Retinal pigment epithelial cell (primary cell): ENCODE measurements around the gene TMEM128.
"Not testable (repeated sequence)": the region's sequence is repeated elsewhere in the genome, so short reads cannot be mapped to it uniquely, and the experiment has no call there.

Experiments used
- DNase-seq: peaks from one replicate; pipeline ENCODE4 v3.0.0-alpha.2; 2010; ENCODE audit warnings: low read depth
- H3K4me3 ChIP-seq: 2 replicates; pipeline ENCODE4 v1.5.1; 2011; ENCODE audit warnings: mild to moderate bottlenecking, low read length, control low read depth, moderate library complexity
- TF ChIP-seq, protein P1 (sequence below): conservative IDR thresholded peaks from 2 replicates; pipeline ENCODE4 v1.5.1; 2011; ENCODE audit warnings: low read depth, low read length, control low read depth, inconsistent platforms

Gene TMEM128

DNA sequence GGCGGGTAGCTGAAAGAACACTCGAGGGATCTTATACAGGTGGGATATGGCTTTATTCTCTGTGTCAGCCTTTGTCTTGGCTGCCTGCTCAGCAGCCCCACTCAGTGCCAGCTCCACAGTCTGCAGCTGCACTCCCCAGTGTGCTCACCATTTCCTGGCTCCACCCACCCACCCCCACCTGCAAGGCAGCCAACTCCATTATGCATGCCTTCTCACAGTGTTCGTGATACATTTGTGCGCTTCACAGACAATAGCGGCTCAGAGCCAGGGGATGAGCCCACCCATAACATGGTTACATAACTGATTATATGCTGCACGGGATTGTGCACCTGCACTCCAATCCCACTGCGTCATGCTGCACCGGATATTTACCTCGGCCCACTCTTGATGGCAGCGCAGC, 8.8 kb upstream of the TMEM128 start:
- no peak for DNase-seq
- no peak overlapping the region for H3K4me3 ChIP-seq
- TF ChIP-seq, protein P1, sequence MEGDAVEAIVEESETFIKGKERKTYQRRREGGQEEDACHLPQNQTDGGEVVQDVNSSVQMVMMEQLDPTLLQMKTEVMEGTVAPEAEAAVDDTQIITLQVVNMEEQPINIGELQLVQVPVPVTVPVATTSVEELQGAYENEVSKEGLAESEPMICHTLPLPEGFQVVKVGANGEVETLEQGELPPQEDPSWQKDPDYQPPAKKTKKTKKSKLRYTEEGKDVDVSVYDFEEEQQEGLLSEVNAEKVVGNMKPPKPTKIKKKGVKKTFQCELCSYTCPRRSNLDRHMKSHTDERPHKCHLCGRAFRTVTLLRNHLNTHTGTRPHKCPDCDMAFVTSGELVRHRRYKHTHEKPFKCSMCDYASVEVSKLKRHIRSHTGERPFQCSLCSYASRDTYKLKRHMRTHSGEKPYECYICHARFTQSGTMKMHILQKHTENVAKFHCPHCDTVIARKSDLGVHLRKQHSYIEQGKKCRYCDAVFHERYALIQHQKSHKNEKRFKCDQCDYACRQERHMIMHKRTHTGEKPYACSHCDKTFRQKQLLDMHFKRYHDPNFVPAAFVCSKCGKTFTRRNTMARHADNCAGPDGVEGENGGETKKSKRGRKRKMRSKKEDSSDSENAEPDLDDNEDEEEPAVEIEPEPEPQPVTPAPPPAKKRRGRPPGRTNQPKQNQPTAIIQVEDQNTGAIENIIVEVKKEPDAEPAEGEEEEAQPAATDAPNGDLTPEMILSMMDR = no peak

DNA sequence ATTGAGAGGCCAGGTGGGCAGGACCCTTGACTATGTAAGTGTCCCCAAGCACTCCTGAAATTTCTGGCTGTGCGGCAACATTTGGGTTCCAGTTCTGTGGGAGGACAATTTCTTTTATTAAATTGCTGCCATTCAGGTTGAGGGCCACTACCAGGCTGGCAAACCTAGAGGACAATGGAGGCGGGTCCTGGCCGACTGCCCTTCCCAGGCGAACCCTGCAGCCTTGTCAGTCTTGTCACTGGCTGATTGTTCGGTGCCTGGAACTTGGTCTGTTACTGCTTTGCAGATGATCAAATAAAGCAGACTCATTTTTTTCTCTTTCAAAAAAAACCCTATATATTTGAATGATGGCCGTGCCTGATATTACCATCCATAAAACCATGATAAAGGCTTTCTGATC, 6.6 kb upstream of the TMEM128 start:
- no peak for DNase-seq
- TF ChIP-seq, protein P1 = no peak
- H3K4me3 ChIP-seq = no peak overlapping the region

DNA sequence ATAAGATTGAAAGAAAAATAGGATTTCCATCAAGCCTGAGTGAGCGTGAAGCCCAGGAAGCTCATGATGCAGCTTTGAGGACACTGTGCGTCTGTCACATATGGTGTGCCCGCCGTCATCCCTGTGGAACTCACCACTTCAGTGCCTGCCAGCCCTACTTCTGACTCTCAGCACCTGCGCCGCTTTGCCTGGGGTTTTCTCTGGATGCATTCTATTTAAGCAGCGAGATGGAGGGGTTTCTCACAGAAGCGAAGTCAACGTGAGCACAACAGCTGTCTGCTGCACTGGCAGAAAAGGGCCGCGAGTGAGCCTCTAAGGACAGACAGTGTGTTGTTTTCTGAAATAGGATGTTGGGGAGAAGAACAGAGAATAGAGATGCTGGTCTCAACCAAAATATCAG, 6.2 kb upstream of the TMEM128 start:
- no peak for DNase-seq
- no peak overlapping the region for H3K4me3 ChIP-seq
- TF ChIP-seq, protein P1 = no peak

DNA sequence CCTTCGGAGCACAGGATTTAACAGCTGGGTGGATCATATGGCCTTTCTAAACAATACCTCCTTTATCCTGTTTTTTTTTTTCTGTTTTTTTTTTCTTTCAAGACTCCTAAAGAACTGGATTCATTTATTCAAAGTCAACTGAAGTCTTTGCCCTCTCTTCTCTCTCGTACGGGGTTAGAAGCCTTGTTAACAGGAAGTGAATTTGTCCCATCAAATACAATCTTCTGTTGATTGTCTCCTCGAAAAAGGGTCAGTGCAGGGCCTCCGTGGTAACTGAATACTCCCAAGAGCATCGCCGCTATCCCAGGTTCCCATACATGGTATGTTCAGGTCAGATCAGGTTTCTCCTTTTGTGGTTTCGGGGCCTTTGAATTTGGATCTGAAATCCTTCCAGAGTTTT, 1.8 kb upstream of the TMEM128 start:
- TF ChIP-seq, protein P1 = no peak
- no peak for DNase-seq
- no peak overlapping the region for H3K4me3 ChIP-seq

DNA sequence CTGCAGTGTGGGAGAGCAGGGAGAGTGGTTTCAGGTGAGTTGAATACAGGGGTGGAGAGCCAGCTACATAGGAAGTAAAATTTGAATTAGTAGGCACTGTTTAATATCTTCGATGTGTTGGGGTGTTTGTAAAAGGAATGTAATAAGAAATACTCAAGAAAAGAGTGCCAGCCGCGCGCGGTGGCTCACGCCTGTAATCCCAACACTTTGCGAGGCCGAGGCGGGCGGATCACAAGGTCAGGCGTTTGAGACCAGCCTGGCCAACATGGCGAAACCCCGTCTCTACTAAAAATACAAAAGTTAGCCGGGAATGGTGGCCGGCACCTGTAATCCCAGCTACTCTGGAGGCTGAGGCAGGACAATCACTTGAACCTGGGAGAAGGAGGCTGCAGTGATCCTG, 1.3 kb upstream of the TMEM128 start:
- not testable (repeated sequence) for DNase-seq, H3K4me3 ChIP-seq

DNA sequence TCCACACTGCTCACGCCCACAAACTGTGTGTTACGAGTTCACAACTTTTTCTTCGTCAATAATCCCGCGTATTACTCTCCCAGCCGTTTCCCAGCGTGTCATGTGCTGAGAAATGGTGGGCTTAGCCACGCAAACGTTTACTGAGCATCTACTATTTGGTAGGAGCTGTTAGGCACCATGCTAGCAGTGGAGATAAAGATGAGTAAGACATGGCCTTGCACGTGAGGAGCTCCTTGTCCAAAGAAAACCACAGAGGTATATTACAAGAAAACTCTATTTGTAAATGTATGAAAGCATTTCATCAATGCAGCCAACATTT, 821 bp upstream of the TMEM128 start:
- peak overlapping the region; percentile 95 for H3K4me3 ChIP-seq
- TF ChIP-seq, protein P1 = no peak
- no peak for DNase-seq

DNA sequence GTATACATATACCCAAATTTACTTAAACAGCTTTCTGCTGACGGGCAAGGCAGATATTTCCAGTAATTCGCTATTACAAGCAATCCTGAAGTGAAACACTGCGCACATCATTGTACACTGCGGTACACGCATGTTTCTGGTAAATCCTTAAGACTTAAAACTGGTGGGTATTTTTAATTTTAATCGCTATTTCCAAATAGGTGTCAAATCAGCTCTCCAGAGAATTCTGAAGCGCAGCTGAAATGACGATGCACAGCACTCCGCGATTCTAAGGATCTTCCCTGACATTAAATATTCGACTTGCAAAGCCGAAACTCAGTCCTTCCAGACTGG, 361 bp downstream of the TMEM128 start:
- H3K4me3 ChIP-seq = peak overlapping the region; percentile 95
- no peak for DNase-seq
- TF ChIP-seq, protein P1 = no peak

DNA sequence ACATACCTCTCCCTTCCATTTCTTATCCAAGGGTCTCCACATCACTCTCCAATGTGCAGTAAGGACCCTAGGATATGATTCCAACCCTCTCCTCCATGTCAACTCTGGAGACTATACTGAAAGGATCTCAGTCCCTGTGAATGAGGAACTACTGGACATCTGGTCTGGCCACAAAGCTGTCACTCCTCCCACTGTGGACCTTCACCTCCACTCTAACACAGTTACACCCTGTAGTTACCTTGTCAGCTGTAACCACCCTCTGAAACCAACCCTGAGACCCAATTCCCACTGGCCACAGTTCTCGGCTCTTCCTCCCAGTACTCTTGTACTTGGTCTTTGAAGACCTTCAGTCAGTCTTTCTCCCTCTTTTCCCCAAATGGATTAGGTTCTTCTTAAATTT, 2.9 kb downstream of the TMEM128 start:
- H3K4me3 ChIP-seq = no peak overlapping the region
- DNase-seq = no peak
- TF ChIP-seq, protein P1 = no peak

DNA sequence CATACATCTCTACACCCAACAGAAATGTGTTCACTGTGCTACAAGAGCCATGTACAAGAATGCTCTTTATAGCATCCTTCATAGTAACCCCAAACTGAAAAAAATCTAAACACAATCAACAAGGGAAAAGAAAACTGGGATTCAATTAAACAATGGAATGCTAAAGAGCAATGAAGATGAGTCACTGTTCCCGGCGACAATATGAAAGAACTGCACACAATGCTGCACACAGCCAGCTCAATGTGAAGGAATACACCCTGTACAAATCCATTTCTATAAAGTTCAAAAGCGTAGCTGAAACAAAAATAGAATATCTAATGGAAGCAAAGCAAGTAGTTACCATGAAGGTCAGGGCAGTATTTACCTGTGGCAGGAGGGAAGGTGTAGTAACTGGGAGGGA, 8.5 kb downstream of the TMEM128 start:
- DNase-seq = not testable (repeated sequence)

More for the DNA sequence above, 8.5 kb downstream of the TMEM128 start:
- not testable (repeated sequence) for H3K4me3 ChIP-seq
